PC-3 (cell line): ENCODE results near the gene SCN10A.

Experiments
- EZH2 ChIP-seq: fragments of 300-600 bp; sonication (generic); IDR thresholded peaks from one replicate; pipeline ENCODE4 v1.6.1; 2017; ENCODE audit warnings: antibody characterized with exemption, mild to moderate bottlenecking, low read length; ENCODE audit not compliant: unreplicated experiment
- EZH2phosphoT487 ChIP-seq: fragments of 300-600 bp; sonication (generic); IDR thresholded peaks from 2 replicates; pipeline ENCODE4 v1.6.1; 2018; ENCODE audit warnings: mild to moderate bottlenecking, antibody characterized with exemption, low read length, borderline replicate concordance
- TF ChIP-seq, protein P1 (sequence below): fragments of 300-600 bp; sonication (generic); conservative IDR thresholded peaks from 2 replicates; pipeline ENCODE4 v1.5.1; 2017; ENCODE audit warnings: antibody characterized with exemption, low read depth, mild to moderate bottlenecking, low read length

- TF ChIP-seq, protein P1, sequence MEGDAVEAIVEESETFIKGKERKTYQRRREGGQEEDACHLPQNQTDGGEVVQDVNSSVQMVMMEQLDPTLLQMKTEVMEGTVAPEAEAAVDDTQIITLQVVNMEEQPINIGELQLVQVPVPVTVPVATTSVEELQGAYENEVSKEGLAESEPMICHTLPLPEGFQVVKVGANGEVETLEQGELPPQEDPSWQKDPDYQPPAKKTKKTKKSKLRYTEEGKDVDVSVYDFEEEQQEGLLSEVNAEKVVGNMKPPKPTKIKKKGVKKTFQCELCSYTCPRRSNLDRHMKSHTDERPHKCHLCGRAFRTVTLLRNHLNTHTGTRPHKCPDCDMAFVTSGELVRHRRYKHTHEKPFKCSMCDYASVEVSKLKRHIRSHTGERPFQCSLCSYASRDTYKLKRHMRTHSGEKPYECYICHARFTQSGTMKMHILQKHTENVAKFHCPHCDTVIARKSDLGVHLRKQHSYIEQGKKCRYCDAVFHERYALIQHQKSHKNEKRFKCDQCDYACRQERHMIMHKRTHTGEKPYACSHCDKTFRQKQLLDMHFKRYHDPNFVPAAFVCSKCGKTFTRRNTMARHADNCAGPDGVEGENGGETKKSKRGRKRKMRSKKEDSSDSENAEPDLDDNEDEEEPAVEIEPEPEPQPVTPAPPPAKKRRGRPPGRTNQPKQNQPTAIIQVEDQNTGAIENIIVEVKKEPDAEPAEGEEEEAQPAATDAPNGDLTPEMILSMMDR = no peak
- TF ChIP-seq EZH2 = no peak
- TF ChIP-seq EZH2phosphoT487 = no peak
Measured at GRCh38 chr3:38793721-38794120, 22.3 kb downstream of the SCN10A start.
